ENCODE data around the gene CMYA5.

GRCh38 chr5:79811081-79811480 is 121.4 kb downstream of the CMYA5 start:
- TF ChIP-seq CTCF (conservative IDR thresholded peaks at IDR 0.05), result no peak
- TF ChIP-seq EZH2 (IDR thresholded peaks at IDR 0.05; ENCODE audit: low read depth), result no peak
